ENCODE measurements around the gene CWH43. TPM values are rescaled to one million over a fixed set of nuclear protein-coding genes. Genes with fewer than 3 reads are reported as not detected.
A peak's percentile ranks its signal among the peaks of the same experiment; 100 is the strongest.

CWH43 gene
- total and polyA plus RNA-seq, 2 of the 13 experiments (the other 11 are each of a cell fraction or from before 2014, with no cell fraction given): not detected

GRCh38 chr4:49002931-49003330 is 16.9 kb downstream of the CWH43 start:
- ChIA-PET POLR2A (no interaction called here), CTCF (ENCODE audit: low intra/inter-chr PET ratio, low total read pairs) (no interaction called here)

DNA sequence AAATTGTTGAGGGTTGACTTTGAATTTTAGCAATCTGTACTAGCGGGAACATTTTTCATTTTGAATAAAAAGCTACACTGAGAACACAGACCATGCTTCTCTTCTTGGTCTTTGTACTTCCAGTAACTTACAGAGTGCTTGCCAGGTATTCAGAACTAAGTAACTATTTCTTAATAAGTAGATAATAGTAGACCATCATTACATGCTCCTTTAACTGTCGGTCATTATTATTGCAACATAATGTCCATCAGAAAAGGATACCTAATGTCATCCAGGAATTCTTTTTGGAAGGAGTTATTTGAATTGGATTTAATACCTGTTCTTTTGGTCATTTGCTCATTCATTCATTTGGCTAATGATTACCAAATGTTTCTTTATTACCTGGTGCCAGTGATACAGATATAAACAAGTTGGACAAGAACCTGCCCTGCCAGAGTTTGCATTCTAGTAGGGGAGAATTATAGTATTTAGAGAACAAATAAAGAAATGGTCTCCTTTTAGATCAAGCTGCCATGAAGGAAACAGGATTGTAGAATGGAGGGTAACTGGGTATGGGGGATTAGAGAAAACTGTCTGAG is 32.7 kb downstream of the CWH43 start:
- Histone ChIP-seq H3K4me1 (ENCODE audit: insufficient read depth, low read length) (no peaks in the 10 kb centered on the region), H4K20me1 (ENCODE audit: insufficient read depth, low read length) (no peaks in the 10 kb centered on the region), H3K27ac (ENCODE audit: extremely low read length, insufficient read depth, low read length) (no peak overlapping the region), H3K79me2 (ENCODE audit: insufficient read depth, low read length) (no peaks in the 10 kb centered on the region), H3K36me3 (replicated peaks in 1 of 2; ENCODE audit: control insufficient read depth in 1 of 2, insufficient read depth in 2 of 2, low read length in 2 of 2) (no peaks in the 10 kb centered on the region), H2AFZ (ENCODE audit: low read length) (no peak overlapping the region), H3K27me3 (ENCODE audit: control insufficient read depth in 1 of 2, insufficient read depth in 2 of 2, low read length in 2 of 2) (no peaks in the 10 kb centered on the region), H3K4me2 (ENCODE audit: low read depth, low read length) (no peak overlapping the region), H3K4me3 (replicated peaks in 1 of 3; ENCODE audit: insufficient read depth in 1 of 3, low read depth in 2 of 3, low read length in 3 of 3) (no peak overlapping the region), H3K9ac (ENCODE audit: insufficient read depth, low read depth, low read length) (no peak overlapping the region), H3K9me3 (ENCODE audit: low read length) (no peaks in the 10 kb centered on the region; the same call in 1 of the 2 replicates)
- DNase-seq (ENCODE audit: low spot score) (no peak), ATAC-seq (no peak), FAIRE-seq (no peak)
- TF ChIP-seq SMAD3 (CRISPR knock-in tag; IDR thresholded peaks at IDR 0.05): no peak
- TF ChIP-seq CEBPB (IDR thresholded peaks at IDR 0.05; ENCODE audit: borderline replicate concordance, low read depth, low read length): peak; percentile 41; the same call in 1 of the 2 replicates
- in situ Hi-C loops (cut with HindIII; ENCODE audit: extremely low pct_ligation_motif_present, low pct_unique_long_range_greater_than_20kb): no loop called here
- intact Hi-C loops (cut with micrococcal nuclease; ENCODE audit: unreplicated experiment): no loop called here
- BruUV-seq (replicated peaks): no TSS peak
- 46% methylated on average over 2 of the region's 2 CpGs for WGBS (ENCODE audit: low lambda C conversion rate)
- ChIA-PET CTCF (ENCODE audit: low intra/inter-chr PET ratio, low total read pairs) (no interaction called here), POLR2A (no interaction called here)

More at GRCh38 chr4:49002931-49003330, 16.9 kb downstream of the CWH43 start:
- Histone ChIP-seq H3K36me3 (replicated peaks in 1 of 2; ENCODE audit: control insufficient read depth in 1 of 2, insufficient read depth in 2 of 2, low read length in 2 of 2) (no peaks in the 10 kb centered on the region), H4K20me1 (ENCODE audit: insufficient read depth, low read length) (no peaks in the 10 kb centered on the region), H3K9me3 (ENCODE audit: low read length) (no peaks in the 10 kb centered on the region), H3K27me3 (ENCODE audit: control insufficient read depth in 1 of 2, insufficient read depth in 2 of 2, low read length in 2 of 2) (no peaks in the 10 kb centered on the region), H2AFZ (ENCODE audit: low read length) (no peak overlapping the region), H3K4me2 (ENCODE audit: low read depth, low read length) (no peak overlapping the region), H3K4me1 (ENCODE audit: insufficient read depth, low read length) (no peaks in the 10 kb centered on the region), H3K27ac (ENCODE audit: extremely low read length, insufficient read depth, low read length) (no peak overlapping the region), H3K4me3 (replicated peaks in 1 of 3; ENCODE audit: insufficient read depth in 1 of 3, low read depth in 2 of 3, low read length in 3 of 3) (no peak overlapping the region), H3K9ac (ENCODE audit: insufficient read depth, low read depth, low read length) (no peak overlapping the region), H3K79me2 (ENCODE audit: insufficient read depth, low read length) (no peaks in the 10 kb centered on the region)
- no TSS peak for BruUV-seq (replicated peaks)
- ATAC-seq (no peak), FAIRE-seq (no peak), DNase-seq (ENCODE audit: low spot score) (no peak)
- intact Hi-C loops (cut with micrococcal nuclease; ENCODE audit: unreplicated experiment): no loop called here
- in situ Hi-C loops (cut with HindIII; ENCODE audit: extremely low pct_ligation_motif_present, low pct_unique_long_range_greater_than_20kb): no loop called here
- TF ChIP-seq EP300 (IDR thresholded peaks at IDR 0.05; ENCODE audit: low read depth in 2 of 2, low read length in 2 of 2) (no peak), EP300 (CRISPR knock-in tag; IDR thresholded peaks at IDR 0.05; ENCODE audit: borderline replicate concordance) (no peak), ZFYVE20 (CRISPR knock-in tag; IDR thresholded peaks at IDR 0.05; ENCODE audit: borderline replicate concordance, low read depth) (no peak), MTA1 (CRISPR knock-in tag; IDR thresholded peaks at IDR 0.05; ENCODE audit: borderline replicate concordance) (no peak), PHF5A (CRISPR knock-in tag; IDR thresholded peaks at IDR 0.05; ENCODE audit: low read depth, unreplicated experiment) (no peak)

Data from HepG2 (cell line).